ENCODE measurements around the gene MBD2.
"Not testable (repeated sequence)": the region's sequence is repeated elsewhere in the genome, so short reads cannot be mapped to it uniquely, and the experiment has no call there.

The MBD2 gene

GRCh38 chr18:54224379-54225014 lies at the start of gene MBD2:
MBD2 (minus strand) TSS chr18:54224669; CDS start chr18:54224559, 110 bp downstream.
- in situ Hi-C loops (cut with HindIII; ENCODE audit: low sequenced_read_pairs) = no loop called here

- in situ Hi-C loops (cut with HindIII; ENCODE audit: low sequenced_read_pairs) = no loop called here
These were observed 45.7 kb upstream of the MBD2 start for GRCh38 chr18:54269893-54270844.

GRCh38 chr18:54268751-54269150 lies 44.3 kb upstream of the MBD2 start:
- in situ Hi-C loops (cut with HindIII; ENCODE audit: low sequenced_read_pairs) = no loop called here

- in situ Hi-C loops (cut with HindIII; ENCODE audit: low sequenced_read_pairs) = no loop called here
These were observed 43.2 kb upstream of the MBD2 start for GRCh38 chr18:54267701-54268100.

GRCh38 chr18:54263904-54264336 lies 39.5 kb upstream of the MBD2 start:
- in situ Hi-C loops (cut with HindIII; ENCODE audit: low sequenced_read_pairs) = no loop called here

- in situ Hi-C loops (cut with HindIII; ENCODE audit: low sequenced_read_pairs) = no loop called here
These were observed 37.4 kb upstream of the MBD2 start for GRCh38 chr18:54261894-54262293.

- in situ Hi-C loops (cut with HindIII; ENCODE audit: low sequenced_read_pairs) = no loop called here
These were observed 36.1 kb upstream of the MBD2 start for GRCh38 chr18:54260396-54261072.

- in situ Hi-C loops (cut with HindIII; ENCODE audit: low sequenced_read_pairs) = not testable (repeated sequence)
These were observed 33.3 kb upstream of the MBD2 start for GRCh38 chr18:54257818-54258217.

- in situ Hi-C loops (cut with HindIII; ENCODE audit: low sequenced_read_pairs) = no loop called here
These were observed 32.5 kb upstream of the MBD2 start for GRCh38 chr18:54257015-54257414.

- in situ Hi-C loops (cut with HindIII; ENCODE audit: low sequenced_read_pairs) = no loop called here
These were observed 30.7 kb upstream of the MBD2 start for GRCh38 chr18:54255141-54255540.

GRCh38 chr18:54254265-54254758 lies 29.8 kb upstream of the MBD2 start:
- in situ Hi-C loops (cut with HindIII; ENCODE audit: low sequenced_read_pairs) = no loop called here

GRCh38 chr18:54251606-54252390 lies 27.3 kb upstream of the MBD2 start:
- in situ Hi-C loops (cut with HindIII; ENCODE audit: low sequenced_read_pairs) = no loop called here

- in situ Hi-C loops (cut with HindIII; ENCODE audit: low sequenced_read_pairs) = no loop called here
These were observed 26.4 kb upstream of the MBD2 start for GRCh38 chr18:54250846-54251261.

GRCh38 chr18:54247511-54248175 lies 23.2 kb upstream of the MBD2 start:
- in situ Hi-C loops (cut with HindIII; ENCODE audit: low sequenced_read_pairs) = no loop called here

GRCh38 chr18:54242327-54242726 lies 17.9 kb upstream of the MBD2 start:
- in situ Hi-C loops (cut with HindIII; ENCODE audit: low sequenced_read_pairs) = no loop called here

GRCh38 chr18:54241483-54241882 lies 17.0 kb upstream of the MBD2 start:
- in situ Hi-C loops (cut with HindIII; ENCODE audit: low sequenced_read_pairs) = no loop called here

- in situ Hi-C loops (cut with HindIII; ENCODE audit: low sequenced_read_pairs) = no loop called here
These were observed 16.2 kb upstream of the MBD2 start for GRCh38 chr18:54240629-54241107.

- in situ Hi-C loops (cut with HindIII; ENCODE audit: low sequenced_read_pairs) = no loop called here
These were observed 15.1 kb upstream of the MBD2 start for GRCh38 chr18:54239601-54240000.

- in situ Hi-C loops (cut with HindIII; ENCODE audit: low sequenced_read_pairs) = no loop called here
These were observed 14.6 kb upstream of the MBD2 start for GRCh38 chr18:54239091-54239490.

All from DLD1 (cell line).